RWPE2 (cell line): ENCODE measurements around the gene ACACB.

Experiments used
- ATAC-seq: fragments of 200-7000 bp; cut with Tn5 transposase; 3 replicates; pipeline ENCODE4 v1.9.1; 2021; ENCODE audit warnings: low read depth
- DNase-seq: peaks from one replicate; pipeline ENCODE4 v3.0.0-alpha.2; 2020; ENCODE audit warnings: low spot score
- H3K27ac ChIP-seq: fragments of 450-650 bp; 2 replicates; pipeline ENCODE4 v1.5.1; 2017; ENCODE audit warnings: mild to moderate bottlenecking; ENCODE audit not compliant: poor library complexity, severe bottlenecking
- H3K27me3 ChIP-seq: fragments of 250-450 bp; sonication (Bioruptor Pico); 2 replicates; pipeline ENCODE4 v1.5.1; 2021; ENCODE audit warnings: mild to moderate bottlenecking, moderate library complexity; ENCODE audit not compliant: insufficient read depth, poor library complexity, severe bottlenecking
- H3K36me3 ChIP-seq: fragments of 250-450 bp; sonication (Bioruptor Pico); 2 replicates; pipeline ENCODE4 v1.5.1; 2020; ENCODE audit warnings: low read depth, mild to moderate bottlenecking, moderate library complexity
- H3K4me1 ChIP-seq: fragments of 250-450 bp; sonication (Bioruptor Pico); 2 replicates; pipeline ENCODE4 v1.5.1; 2021; ENCODE audit warnings: mild to moderate bottlenecking, moderate library complexity; ENCODE audit not compliant: insufficient read depth, poor library complexity, severe bottlenecking
- H3K4me3 ChIP-seq: fragments of 250-450 bp; sonication (Bioruptor Pico); 2 replicates; pipeline ENCODE4 v1.5.1; 2021; ENCODE audit warnings: mild to moderate bottlenecking, moderate library complexity; ENCODE audit not compliant: severe bottlenecking
- H3K9me3 ChIP-seq: fragments of 250-450 bp; sonication (Bioruptor Pico); 2 replicates; pipeline ENCODE4 v1.5.1; 2021; ENCODE audit warnings: mild to moderate bottlenecking, moderate library complexity; ENCODE audit not compliant: severe bottlenecking
- TF ChIP-seq, protein P1 (sequence below): fragments of 450-650 bp; IDR thresholded peaks from one replicate; pipeline ENCODE4 v1.5.1; 2017; ENCODE audit warnings: mild to moderate bottlenecking, moderate library complexity; ENCODE audit not compliant: poor library complexity, severe bottlenecking

ACACB gene

DNA sequence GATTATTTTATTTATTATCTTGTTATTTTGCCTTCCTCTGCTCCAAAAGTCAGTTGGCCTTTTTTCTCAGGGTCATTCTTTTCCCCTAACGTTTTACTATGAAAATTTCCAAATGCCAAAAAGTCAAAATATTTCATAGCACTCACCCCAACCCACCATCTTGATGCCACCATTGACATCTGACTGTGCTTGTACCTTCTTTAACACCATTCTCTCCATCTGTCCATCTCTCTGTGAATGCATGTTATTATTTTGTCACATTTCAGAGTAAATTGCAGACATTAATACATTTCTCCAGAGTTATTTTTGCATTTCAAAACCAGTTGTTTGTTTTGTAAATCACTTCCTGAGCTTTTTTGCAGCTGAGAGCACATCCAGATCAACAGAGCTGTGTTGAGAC, 154.1 kb downstream of the ACACB start:
- Histone ChIP-seq H3K9me3 (no peaks in the 10 kb centered on the region), H3K36me3 (no peaks in the 10 kb centered on the region), H3K4me3 (no peak overlapping the region), H3K4me1 (no peaks in the 10 kb centered on the region), H3K27me3 (no peaks in the 10 kb centered on the region), H3K27ac (no peak overlapping the region)
- ATAC-seq (no peak), DNase-seq (no peak)
- TF ChIP-seq, protein P1, sequence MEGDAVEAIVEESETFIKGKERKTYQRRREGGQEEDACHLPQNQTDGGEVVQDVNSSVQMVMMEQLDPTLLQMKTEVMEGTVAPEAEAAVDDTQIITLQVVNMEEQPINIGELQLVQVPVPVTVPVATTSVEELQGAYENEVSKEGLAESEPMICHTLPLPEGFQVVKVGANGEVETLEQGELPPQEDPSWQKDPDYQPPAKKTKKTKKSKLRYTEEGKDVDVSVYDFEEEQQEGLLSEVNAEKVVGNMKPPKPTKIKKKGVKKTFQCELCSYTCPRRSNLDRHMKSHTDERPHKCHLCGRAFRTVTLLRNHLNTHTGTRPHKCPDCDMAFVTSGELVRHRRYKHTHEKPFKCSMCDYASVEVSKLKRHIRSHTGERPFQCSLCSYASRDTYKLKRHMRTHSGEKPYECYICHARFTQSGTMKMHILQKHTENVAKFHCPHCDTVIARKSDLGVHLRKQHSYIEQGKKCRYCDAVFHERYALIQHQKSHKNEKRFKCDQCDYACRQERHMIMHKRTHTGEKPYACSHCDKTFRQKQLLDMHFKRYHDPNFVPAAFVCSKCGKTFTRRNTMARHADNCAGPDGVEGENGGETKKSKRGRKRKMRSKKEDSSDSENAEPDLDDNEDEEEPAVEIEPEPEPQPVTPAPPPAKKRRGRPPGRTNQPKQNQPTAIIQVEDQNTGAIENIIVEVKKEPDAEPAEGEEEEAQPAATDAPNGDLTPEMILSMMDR = no peak

DNA sequence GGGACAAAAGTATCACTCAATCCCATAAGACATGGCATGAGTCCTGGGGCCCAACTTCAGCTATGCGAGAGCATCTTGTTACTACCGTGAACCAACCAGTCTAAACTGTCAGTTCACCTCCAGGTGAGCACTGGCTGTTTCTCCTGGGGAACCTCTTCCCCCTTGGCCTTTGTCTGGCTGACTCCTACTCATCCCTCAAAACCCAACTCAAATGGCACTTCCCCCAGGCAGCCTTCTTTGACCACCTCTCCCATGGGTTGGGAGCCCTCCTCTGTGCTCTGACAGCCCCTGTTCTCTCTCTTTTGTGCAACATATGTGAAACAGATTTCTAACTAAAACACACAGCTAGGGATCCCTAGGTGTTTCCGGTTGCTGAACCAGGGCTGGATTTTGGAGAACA, 155.0 kb downstream of the ACACB start:
- TF ChIP-seq, protein P1 = no peak
- ATAC-seq = no peak
- H3K36me3 ChIP-seq = no peaks in the 10 kb centered on the region

DNA sequence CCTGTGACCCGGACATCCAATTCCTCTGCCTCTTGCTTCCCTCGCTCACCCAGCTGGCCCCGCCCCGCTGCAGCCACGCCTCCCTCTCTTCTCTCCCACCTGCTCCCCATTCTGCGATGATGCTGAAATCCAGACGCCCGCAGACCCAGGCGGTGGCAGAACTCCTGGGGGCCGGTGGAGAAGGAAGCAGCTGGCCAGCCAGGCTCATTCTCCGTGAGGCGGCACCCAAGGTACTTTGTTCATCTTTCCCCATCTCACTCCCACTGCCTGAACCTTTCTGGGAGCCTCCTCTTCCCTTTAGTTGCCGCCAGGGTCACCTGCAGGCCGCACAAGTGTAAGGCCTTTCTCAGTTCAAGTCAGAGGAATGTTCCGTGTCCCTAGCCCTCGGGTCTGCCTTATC, 157.0 kb downstream of the ACACB start:
- Histone ChIP-seq H3K27ac (no peak overlapping the region), H3K4me3 (no peak overlapping the region), H3K9me3 (no peaks in the 10 kb centered on the region), H3K36me3 (no peaks in the 10 kb centered on the region), H3K4me1 (no peaks in the 10 kb centered on the region), H3K27me3 (no peaks in the 10 kb centered on the region)
- TF ChIP-seq, protein P1 = no peak
- DNase-seq (no peak), ATAC-seq (no peak)

More for the DNA sequence above, 155.0 kb downstream of the ACACB start:
- Histone ChIP-seq H3K27me3 (no peaks in the 10 kb centered on the region), H3K4me3 (no peak overlapping the region), H3K9me3 (no peaks in the 10 kb centered on the region), H3K4me1 (no peaks in the 10 kb centered on the region), H3K27ac (no peak overlapping the region)
- DNase-seq = no peak

DNA sequence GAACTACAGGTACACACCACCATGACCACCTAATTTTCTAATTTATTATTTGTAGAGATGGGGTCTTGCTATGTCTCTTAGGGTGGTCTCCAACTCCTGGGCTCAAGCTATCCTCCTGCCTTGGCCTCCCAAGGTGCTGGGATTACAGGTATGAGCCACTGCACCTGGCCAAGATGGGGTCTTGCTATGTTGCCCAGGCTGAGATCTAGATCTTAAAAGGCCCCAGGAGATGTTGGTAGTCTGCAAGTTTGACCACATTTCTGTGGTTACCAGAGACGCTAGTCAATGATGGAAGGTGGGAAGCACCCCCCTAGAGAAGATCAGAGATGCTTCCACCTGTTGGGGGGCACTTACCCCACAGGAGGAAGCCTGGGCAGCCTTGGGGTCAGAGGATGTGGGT, 158.0 kb downstream of the ACACB start:
- H3K4me3 ChIP-seq = no peak overlapping the region
- H3K9me3 ChIP-seq = no peaks in the 10 kb centered on the region
- no peaks in the 10 kb centered on the region for H3K4me1 ChIP-seq
- H3K27ac ChIP-seq = no peak overlapping the region
- ATAC-seq = no peak
- no peaks in the 10 kb centered on the region for H3K36me3 ChIP-seq
- DNase-seq = no peak
- TF ChIP-seq, protein P1 = no peak
- H3K27me3 ChIP-seq = no peaks in the 10 kb centered on the region

DNA sequence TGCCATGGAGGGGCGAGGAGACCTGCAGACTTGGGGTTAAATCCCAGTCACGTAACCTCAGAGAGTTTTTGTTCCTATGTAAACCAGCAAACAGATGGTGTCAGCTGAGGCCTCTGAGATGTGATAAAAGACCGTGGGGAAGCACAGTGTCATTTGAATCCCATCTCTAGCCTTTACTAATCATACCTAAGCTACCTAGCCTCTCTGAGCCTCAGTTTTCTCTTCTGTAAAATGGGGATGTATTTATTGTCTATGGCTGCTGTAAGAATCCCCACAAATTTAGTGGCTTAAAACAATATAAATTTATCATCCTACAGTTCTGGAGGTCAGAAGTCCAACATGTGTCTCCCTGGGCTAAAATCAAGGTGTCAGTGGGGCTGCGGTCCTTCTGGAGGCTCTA, 158.8 kb downstream of the ACACB start:
- H3K9me3 ChIP-seq = no peaks in the 10 kb centered on the region
- H3K4me1 ChIP-seq = no peaks in the 10 kb centered on the region
- no peak overlapping the region for H3K4me3 ChIP-seq
- no peak overlapping the region for H3K27ac ChIP-seq
- H3K36me3 ChIP-seq = no peaks in the 10 kb centered on the region
- H3K27me3 ChIP-seq = no peaks in the 10 kb centered on the region
- ATAC-seq (no peak), DNase-seq (no peak)
- TF ChIP-seq, protein P1 = no peak
